GM19099 (cell line): ENCODE measurements around the gene UPF1.

Source experiments
- POLR2A ChIP-seq: IDR thresholded peaks from 3 replicates; pipeline ENCODE4 v1.6.1; 2011; ENCODE audit warnings: low read depth; ENCODE audit not compliant: insufficient read length; ENCODE audit errors: extremely low read depth

The UPF1 gene

GRCh38 chr19:18898607-18899408, 67.0 kb downstream of the UPF1 start:
- TF ChIP-seq POLR2A: no peak

- no peak for TF ChIP-seq POLR2A
Observed at GRCh38 chr19:18899624-18900560, 68.1 kb downstream of the UPF1 start.

- TF ChIP-seq POLR2A: no peak
Observed at GRCh38 chr19:18900700-18901481, 69.1 kb downstream of the UPF1 start.

GRCh38 chr19:18901491-18901890, 69.7 kb downstream of the UPF1 start:
- TF ChIP-seq POLR2A: no peak

- no peak for TF ChIP-seq POLR2A
Observed at GRCh38 chr19:18903156-18904037, 71.6 kb downstream of the UPF1 start.

- no peak for TF ChIP-seq POLR2A
Observed at GRCh38 chr19:18904334-18905057, 72.7 kb downstream of the UPF1 start.

- no peak for TF ChIP-seq POLR2A
Observed at GRCh38 chr19:18905058-18905456, 73.3 kb downstream of the UPF1 start.

- no peak for TF ChIP-seq POLR2A
Observed at GRCh38 chr19:18905513-18906236, 73.9 kb downstream of the UPF1 start.

- TF ChIP-seq POLR2A: no peak
Observed at GRCh38 chr19:18906605-18907519, 75.1 kb downstream of the UPF1 start.

GRCh38 chr19:18908917-18909619, 77.3 kb downstream of the UPF1 start:
- no peak for TF ChIP-seq POLR2A

GRCh38 chr19:18910010-18910409, 78.3 kb downstream of the UPF1 start:
- no peak for TF ChIP-seq POLR2A
